Measurements from ENCODE around the gene CNTN3.

The CNTN3 gene

GRCh38 chr3:74607803-74608202, 6.7 kb downstream of the CNTN3 start:
- DNase-seq (ENCODE audit: low spot score) = no peak

- DNase-seq (ENCODE audit: low spot score) = no peak
Measured at GRCh38 chr3:74606996-74607395, 7.5 kb downstream of the CNTN3 start.

- DNase-seq (ENCODE audit: low spot score) = no peak
Measured at GRCh38 chr3:74605437-74605836, 9.0 kb downstream of the CNTN3 start.

GRCh38 chr3:74603292-74603691, 11.2 kb downstream of the CNTN3 start:
- DNase-seq (ENCODE audit: low spot score) = no peak

GRCh38 chr3:74602471-74602870, 12.0 kb downstream of the CNTN3 start:
- no peak for DNase-seq (ENCODE audit: low spot score)

- DNase-seq (ENCODE audit: low spot score) = no peak
Measured at GRCh38 chr3:74601793-74602192, 12.7 kb downstream of the CNTN3 start.

GRCh38 chr3:74599564-74599963, 14.9 kb downstream of the CNTN3 start:
- DNase-seq (ENCODE audit: low spot score) = peak; percentile 74

GRCh38 chr3:74593152-74593551, 21.3 kb downstream of the CNTN3 start:
- no peak for DNase-seq (ENCODE audit: low spot score)

GRCh38 chr3:74592359-74592758, 22.1 kb downstream of the CNTN3 start:
- DNase-seq (ENCODE audit: low spot score) = peak; percentile 9

GRCh38 chr3:74591946-74592345, 22.5 kb downstream of the CNTN3 start:
- no peak for DNase-seq (ENCODE audit: low spot score)

GRCh38 chr3:74591342-74591741, 23.1 kb downstream of the CNTN3 start:
- no peak for DNase-seq (ENCODE audit: low spot score)

- peak; percentile 32 for DNase-seq (ENCODE audit: low spot score)
Measured at GRCh38 chr3:74590620-74591262, 23.7 kb downstream of the CNTN3 start.

GRCh38 chr3:74584782-74585181, 29.7 kb downstream of the CNTN3 start:
- no peak for DNase-seq (ENCODE audit: low spot score)

- DNase-seq (ENCODE audit: low spot score) = no peak
Measured at GRCh38 chr3:74582982-74583381, 31.5 kb downstream of the CNTN3 start.

GRCh38 chr3:74575857-74576256, 38.6 kb downstream of the CNTN3 start:
- no peak for DNase-seq (ENCODE audit: low spot score)

GRCh38 chr3:74571118-74571517, 43.3 kb downstream of the CNTN3 start:
- no peak for DNase-seq (ENCODE audit: low spot score)
